GM18499 (cell line): ENCODE data around the gene MFSD11.
"Not testable (repeated sequence)": the region's sequence is repeated elsewhere in the genome, so short reads cannot be mapped to it uniquely, and the experiment has no call there.

Experiments
- ATAC-seq: cut with Tn5 transposase; IDR thresholded peaks from one replicate; pipeline ENCODE4 v1.9.1; 2021; ENCODE audit warnings: moderate number of reproducible peaks; ENCODE audit not compliant: insufficient read depth, unreplicated experiment

The MFSD11 gene

GRCh38 chr17:76742958-76743357, 5.0 kb downstream of the MFSD11 start:
- no peak for ATAC-seq

GRCh38 chr17:76744747-76745146, 6.8 kb downstream of the MFSD11 start:
- no peak for ATAC-seq

- not testable (repeated sequence) for ATAC-seq
Measured at GRCh38 chr17:76745785-76746184, 7.9 kb downstream of the MFSD11 start.

- no peak for ATAC-seq
Measured at GRCh38 chr17:76747716-76748363, 9.9 kb downstream of the MFSD11 start.

- no peak for ATAC-seq
Measured at GRCh38 chr17:76748657-76749056, 10.7 kb downstream of the MFSD11 start.

GRCh38 chr17:76751416-76751993, 13.6 kb downstream of the MFSD11 start:
- no peak for ATAC-seq

- no peak for ATAC-seq
Measured at GRCh38 chr17:76752006-76752405, 14.1 kb downstream of the MFSD11 start.

GRCh38 chr17:76753061-76753961, 15.4 kb downstream of the MFSD11 start:
- no peak for ATAC-seq

GRCh38 chr17:76755285-76755684, 17.4 kb downstream of the MFSD11 start:
- no peak for ATAC-seq

GRCh38 chr17:76757256-76757655, 19.3 kb downstream of the MFSD11 start:
- no peak for ATAC-seq

- ATAC-seq = no peak
Measured at GRCh38 chr17:76758570-76758969, 20.7 kb downstream of the MFSD11 start.

GRCh38 chr17:76772842-76773525, 35.1 kb downstream of the MFSD11 start:
- ATAC-seq = no peak

GRCh38 chr17:76775021-76775600, 37.2 kb downstream of the MFSD11 start:
- no peak for ATAC-seq

- ATAC-seq = no peak
Measured at GRCh38 chr17:76781056-76781982, 43.4 kb downstream of the MFSD11 start.

- ATAC-seq = no peak
Measured at GRCh38 chr17:76783146-76783545, 45.2 kb downstream of the MFSD11 start.

GRCh38 chr17:76784926-76785325, 47.0 kb downstream of the MFSD11 start:
- no peak for ATAC-seq

- ATAC-seq = not testable (repeated sequence)
Measured at GRCh38 chr17:76787866-76788265, 49.9 kb downstream of the MFSD11 start.

- no peak for ATAC-seq
Measured at GRCh38 chr17:76789235-76789788, 51.4 kb downstream of the MFSD11 start.
